ENCODE results near the gene ARHGAP25. TPM values are rescaled to one million over a fixed set of nuclear protein-coding genes. Genes with fewer than 3 reads are reported as not detected.

The ARHGAP25 gene
- total RNA-seq, 4 donors from 2014 or later = 6.1 to 40.8 (median 11.7) TPM

GRCh38 chr2:68834737-68835376 lies 100.2 kb downstream of the ARHGAP25 start:
- ATAC-seq (ENCODE audit: low FRiP score) = no peak
- no peak for DNase-seq (ENCODE audit: low spot score)

GRCh38 chr2:68835621-68836020 lies 101.0 kb downstream of the ARHGAP25 start:
- TF ChIP-seq CTCF (IDR thresholded peaks at IDR 0.05) = no peak
- DNase-seq (ENCODE audit: low spot score) (no peak), ATAC-seq (ENCODE audit: low FRiP score) (no peak)

More at GRCh38 chr2:68834737-68835376, 100.2 kb downstream of the ARHGAP25 start:
- TF ChIP-seq CTCF (IDR thresholded peaks at IDR 0.05) = no peak

- DNase-seq (ENCODE audit: low spot score) (peak; percentile 51), ATAC-seq (ENCODE audit: low FRiP score) (no peak)
- TF ChIP-seq CTCF (IDR thresholded peaks at IDR 0.05) = no peak
Observed at GRCh38 chr2:68837164-68837860, 102.7 kb downstream of the ARHGAP25 start.

- no peak for TF ChIP-seq CTCF (IDR thresholded peaks at IDR 0.05)
- no peak for DNase-seq (ENCODE audit: low spot score)
- no peak for ATAC-seq (ENCODE audit: low FRiP score)
Observed at GRCh38 chr2:68837861-68838341, 103.3 kb downstream of the ARHGAP25 start.

- no peak for DNase-seq (ENCODE audit: low spot score)
- no peak for ATAC-seq (ENCODE audit: low FRiP score)
- no peak for TF ChIP-seq CTCF (IDR thresholded peaks at IDR 0.05)
Observed at GRCh38 chr2:68838641-68839040, 104.0 kb downstream of the ARHGAP25 start.

GRCh38 chr2:68839260-68839833 lies 104.7 kb downstream of the ARHGAP25 start:
- no peak for TF ChIP-seq CTCF (IDR thresholded peaks at IDR 0.05)
- no peak for ATAC-seq (ENCODE audit: low FRiP score)
- no peak for DNase-seq (ENCODE audit: low spot score)

Data from omental fat pad (tissue), 4 donors.